GM12878 (cell line): ENCODE measurements around the gene AMH. TPM values are rescaled to one million over a fixed set of nuclear protein-coding genes. Genes with fewer than 3 reads are reported as not detected.

Experiments used
- ATAC-seq: fragments of 200-7000 bp; cut with Tn5 transposase; 3 replicates; pipeline ENCODE4 v1.9.1; 2020; ENCODE audit warnings: mild to moderate bottlenecking, moderate library complexity
- BruUV-seq: library from RNA; stranded (reverse); fragments of 400-500 nt; replicated peaks from 2 replicates; lab custom pipeline; 2021; lab: Mats Ljungman, UMichigan
- CTCF ChIA-PET: fragments of 300-600 bp; sonication (Branson Sonifier 250); formaldehyde crosslinking; extraction: SDS; loops from one replicate; lab custom pipeline; 2021; ENCODE audit warnings: inconsistent platforms; lab: Yijun Ruan, JAX
- POLR2A ChIA-PET: fragments of 350-600 bp; formaldehyde crosslinking; extraction: SDS; loops from one replicate; lab custom pipeline; 2021; ENCODE audit warnings: inconsistent platforms; lab: Charles Lee
- RAD21 ChIA-PET: fragments of 300-600 bp; sonication (Branson Sonifier 250); formaldehyde crosslinking; loops from one replicate; lab custom pipeline; 2023; ENCODE audit warnings: antibody characterized with exemption; ENCODE audit not compliant: unreplicated experiment; lab: Charles Lee
- SMC1A ChIA-PET: fragments of 300-600 bp; sonication (Branson Sonifier 250); formaldehyde crosslinking; loops from one replicate; lab custom pipeline; 2023; ENCODE audit not compliant: unreplicated experiment, uncharacterized antibody; lab: Charles Lee
- DNase-seq: peaks from one replicate; pipeline ENCODE4 v3.0.0-alpha.2; 2011; ENCODE audit warnings: low read depth, low spot score
- FAIRE-seq: peaks from 3 replicates; lab custom pipeline; 2011; peaks lifted over from hg19 to GRCh38; lab: Jason Lieb, UNC
- H2AFZ ChIP-seq: 2 replicates; pipeline ENCODE4 v1.6.0; 2011; ENCODE audit warnings: low read depth, low read length, control low read depth; ENCODE audit not compliant: control insufficient read depth
- H3K27ac ChIP-seq: 2 replicates; pipeline ENCODE4 v1.5.1; 2011; ENCODE audit warnings: control low read depth; ENCODE audit not compliant: control insufficient read depth, insufficient read depth
- H3K27me3 ChIP-seq, 2 experiments: replicated peaks in 1 of 2; 2 replicates each; pipeline versions ENCODE4 v1.6.0 to v1.6.1; 2011; ENCODE audit warnings: low read length in 1 of 2; ENCODE audit not compliant: control insufficient read depth in 2 of 2, insufficient read depth in 2 of 2
- H3K36me3 ChIP-seq, 2 experiments: 2 replicates each; pipeline ENCODE4 v1.5.1; 2011; ENCODE audit warnings: low read length in 1 of 2; ENCODE audit not compliant: control insufficient read depth in 2 of 2, insufficient read depth in 2 of 2
- H3K4me1 ChIP-seq: 2 replicates; pipeline ENCODE4 v1.6.1; 2011; ENCODE audit warnings: mild to moderate bottlenecking, low read length, moderate library complexity, mixed read lengths; ENCODE audit not compliant: control insufficient read depth, insufficient read depth
- H3K4me2 ChIP-seq: 2 replicates; pipeline ENCODE4 v1.6.0; 2011; ENCODE audit warnings: control low read depth; ENCODE audit not compliant: control insufficient read depth, insufficient read depth
- H3K4me3 ChIP-seq: fragments of 200-600 bp; sonication (generic); 2 replicates; pipeline ENCODE4 v1.5.1; 2016
- H3K79me2 ChIP-seq: 2 replicates; pipeline ENCODE4 v1.6.0; 2011; ENCODE audit warnings: low read length; ENCODE audit not compliant: control insufficient read depth, insufficient read depth
- H3K9ac ChIP-seq: 2 replicates; pipeline ENCODE4 v1.8.0; 2011; ENCODE audit warnings: low read length, control low read depth, mixed read lengths; ENCODE audit not compliant: control insufficient read depth, insufficient read depth
- H3K9me3 ChIP-seq: replicated peaks from 3 replicates; pipeline ENCODE4 v1.5.1; 2011; ENCODE audit warnings: mild to moderate bottlenecking, low read length; ENCODE audit not compliant: control insufficient read depth, insufficient read depth
- H4K20me1 ChIP-seq: 2 replicates; pipeline ENCODE4 v1.6.0; 2011; ENCODE audit not compliant: control insufficient read depth, insufficient read depth
- CHD4 ChIP-seq: fragments of 200-600 bp; sonication (generic); IDR thresholded peaks from 2 replicates; pipeline ENCODE4 v1.6.1; 2016; ENCODE audit warnings: mild to moderate bottlenecking
- EZH2 ChIP-seq: IDR thresholded peaks from 2 replicates; pipeline ENCODE4 v1.6.1; 2012; ENCODE audit warnings: low read depth, mild to moderate bottlenecking, control low read depth, inconsistent platforms, low read length, borderline replicate concordance; ENCODE audit not compliant: control insufficient read depth
- FOS ChIP-seq: IDR thresholded peaks from 3 replicates; pipeline ENCODE4 v1.6.1; 2011; ENCODE audit warnings: borderline replicate concordance; ENCODE audit not compliant: insufficient read length; ENCODE audit errors: extremely low read depth
- IRF4 ChIP-seq: IDR thresholded peaks from 2 replicates; pipeline ENCODE4 v1.6.1; 2011; ENCODE audit warnings: low read depth, low read length
- NFIC ChIP-seq: IDR thresholded peaks from 2 replicates; pipeline ENCODE4 v1.6.1; 2012; ENCODE audit warnings: low read depth, mild to moderate bottlenecking, inconsistent platforms, low read length, moderate library complexity
- PAX8 ChIP-seq: fragments of 450-650 bp; IDR thresholded peaks from 2 replicates; pipeline ENCODE4 v1.6.1; 2017; ENCODE audit warnings: mild to moderate bottlenecking, moderate library complexity
- PKNOX1 ChIP-seq: fragments of 450-650 bp; IDR thresholded peaks from 2 replicates; pipeline ENCODE4 v1.6.1; 2016; ENCODE audit warnings: mild to moderate bottlenecking
- WRNIP1 ChIP-seq: IDR thresholded peaks from 2 replicates; pipeline ENCODE4 v1.6.1; 2011; ENCODE audit warnings: low read depth, low read length, improper control_type of control experiment, borderline replicate concordance
- YBX1 ChIP-seq: fragments of 450-650 bp; IDR thresholded peaks from 2 replicates; pipeline ENCODE4 v1.6.1; 2016; ENCODE audit warnings: antibody characterized with exemption
- ZNF274 ChIP-seq: IDR thresholded peaks from one replicate; pipeline ENCODE4 v1.8.0; 2011; ENCODE audit not compliant: insufficient read length, insufficient read depth
- ZNF384 ChIP-seq: IDR thresholded peaks from 2 replicates; pipeline ENCODE4 v1.6.1; 2012; ENCODE audit warnings: low read depth, mild to moderate bottlenecking, low read length, improper control_type of control experiment, borderline replicate concordance
- WGBS: methylation state at CpG from one replicate; pipeline ENCODE4 v1.1.6; 2016; ENCODE audit warnings: low lambda C conversion rate; ENCODE audit not compliant: insufficient replicate concordance, insufficient coverage; ENCODE audit errors: missing lambda C conversion rate; 5-methylcytosine and 5-hydroxymethylcytosine counted together
- in situ Hi-C: fragments of 300-500 bp; cut with MboI; formaldehyde crosslinking; loops from 9 replicates; pipeline ENCODE4 v1.14.3; 2018; ENCODE audit warnings: mixed read lengths
- intact Hi-C: fragments of 100-400 bp; cut with micrococcal nuclease; formaldehyde crosslinking; loops from one replicate; pipeline ENCODE4 v1.14.2; 2022; ENCODE audit not compliant: unreplicated experiment
- polyA plus RNA-seq, 11 experiments: library from polyadenylated mRNA; depleted of rRNA in 4 of 11; unstranded in 6 of 11; stranded (reverse) in 5 of 11; fragments of >200 nt; fragmentation: Nextera tagmentation in 4 of 11; fragmentation: Illumina TruSeq in 1 of 11; extraction: Ambion mirVana in 4 of 11; extraction: Trizol in 1 of 11; gene quantifications; 1 replicate in 1 of 11; 2 replicates in 10 of 11; pipeline versions ENCODE4 v1.2.1 to v1.2.3, GENCODE V29; 2011 to 2016; ENCODE audit warnings: inconsistent platforms in 2 of 11, missing spikeins in 2 of 11, low read depth in 1 of 11
- total RNA-seq, 4 experiments: library from RNA; depleted of rRNA in 3 of 4; stranded (reverse); fragments of >200 nt in 3 of 4; fragmentation: Illumina TruSeq in 1 of 4; extraction: Trizol in 1 of 4; gene quantifications; 2 replicates each; pipeline versions ENCODE4 v1.2.1 to v1.2.3, GENCODE V29; 2013 to 2021

The AMH gene
- total and polyA plus RNA-seq, 10 of the 15 experiments (the other 5 are each of a cell fraction or from before 2014, with no cell fraction given), result 0.17 to 3.5 (median 0.81) TPM; not detected in 4

GRCh38 chr19:2254064-2254872 is 5.1 kb downstream of the AMH start:
- FAIRE-seq (no peak), ATAC-seq (no peak), DNase-seq (no peak)
- BruUV-seq, result no TSS peak
- Histone ChIP-seq H3K4me3 (no peak overlapping the region), H3K27me3 (peaks cover 14 to 19% of the 10 kb centered on the region in 2 experiments; a peak in 3 of 4 replicates), H3K9ac (no peak overlapping the region), H3K4me1 (peaks cover 12% of the 10 kb centered on the region), H2AFZ (no peak overlapping the region), H4K20me1 (no peaks in the 10 kb centered on the region), H3K9me3 (no peaks in the 10 kb centered on the region; the same call in 2 of the 3 replicates), H3K4me2 (no peak overlapping the region), H3K79me2 (no peaks in the 10 kb centered on the region), H3K36me3 (peaks cover 0 to 5% of the 10 kb centered on the region in 2 experiments; a peak in 2 of 4 replicates), H3K27ac (no peak overlapping the region)
- ChIA-PET RAD21 (no interaction called here), SMC1A (no interaction called here), CTCF (no interaction called here), POLR2A (interaction anchor here (0.8 to 1.5 kb wide), 3 partner anchors 14 to 16 kb away, joined by 3 to 9 read pairs (median 3); no protein-coding TSS in a partner anchor)
- WGBS, result 73% methylated on average over 16 of the region's 20 CpGs
- TF ChIP-seq IRF4, result no peak
- no peak for TF ChIP-seq ZNF274
- no peak for TF ChIP-seq WRNIP1
- no peak for TF ChIP-seq NFIC
- TF ChIP-seq PAX8, result no peak
- no peak for TF ChIP-seq EZH2
- no peak for TF ChIP-seq CHD4
- no peak for TF ChIP-seq FOS
- no peak for TF ChIP-seq ZNF384
- no peak for TF ChIP-seq PKNOX1
- no peak for TF ChIP-seq YBX1
- in situ Hi-C loops (no loop called here), intact Hi-C loops (no loop called here)
